Activated CD4-positive, CD25-positive, alpha-beta regulatory T cell treated with anti-CD3 and anti-CD28 coated beads, Interleukin-2, amount 50 U/mL, for 72 hours (primary cell): ENCODE measurements around the gene TRAPPC6A.
A peak's percentile ranks its signal among the peaks of the same experiment; 100 is the strongest.

ENCODE experiments used
- DNase-seq: peaks from one replicate; pipeline ENCODE4 v3.0.0; 2021

TRAPPC6A gene

DNA sequence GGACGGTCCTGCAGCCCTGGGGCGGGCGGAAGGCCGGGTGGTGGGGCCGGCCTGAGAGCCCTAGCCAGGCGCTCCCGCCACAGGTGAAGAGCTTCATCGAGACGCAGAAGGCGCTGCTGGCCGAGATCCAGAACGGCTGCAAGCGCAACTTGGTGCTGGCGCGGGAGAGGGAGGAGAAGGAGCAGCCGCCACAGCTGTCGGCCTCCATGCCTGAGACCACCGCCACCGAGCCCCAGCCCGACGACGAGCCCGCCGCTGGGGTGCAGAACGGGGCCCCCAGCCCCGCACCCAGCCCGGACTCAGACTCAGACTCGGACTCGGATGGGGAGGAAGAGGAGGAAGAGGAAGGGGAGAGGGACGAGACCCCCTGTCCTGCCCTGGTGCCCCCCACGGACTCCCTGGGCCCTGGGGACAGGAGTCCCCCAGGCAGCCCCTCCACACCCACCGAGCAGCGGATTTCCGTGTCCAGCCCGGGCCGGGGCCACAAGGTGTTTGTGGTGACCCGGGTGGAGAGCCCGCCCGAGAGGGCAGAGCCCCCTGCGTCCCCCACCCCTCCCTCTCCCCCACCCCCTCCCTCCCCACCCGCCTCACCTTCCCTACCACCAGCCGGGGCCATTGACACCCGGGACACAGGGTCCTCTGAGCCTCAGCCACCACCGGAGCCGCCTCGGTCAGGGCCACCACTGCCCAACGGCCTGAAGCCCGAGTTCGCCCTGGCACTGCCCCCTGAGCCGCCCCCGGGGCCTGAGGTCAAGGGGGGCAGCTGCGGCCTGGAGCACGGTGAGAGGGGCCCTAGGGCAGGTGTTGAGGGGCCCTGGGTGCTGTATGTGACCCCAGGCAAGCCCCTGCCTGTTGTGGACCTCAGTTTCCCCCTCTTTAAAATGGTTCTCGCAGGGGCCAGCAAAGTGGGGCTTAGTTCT lies 32.5 kb downstream of the TRAPPC6A start:
- no peak for DNase-seq

DNA sequence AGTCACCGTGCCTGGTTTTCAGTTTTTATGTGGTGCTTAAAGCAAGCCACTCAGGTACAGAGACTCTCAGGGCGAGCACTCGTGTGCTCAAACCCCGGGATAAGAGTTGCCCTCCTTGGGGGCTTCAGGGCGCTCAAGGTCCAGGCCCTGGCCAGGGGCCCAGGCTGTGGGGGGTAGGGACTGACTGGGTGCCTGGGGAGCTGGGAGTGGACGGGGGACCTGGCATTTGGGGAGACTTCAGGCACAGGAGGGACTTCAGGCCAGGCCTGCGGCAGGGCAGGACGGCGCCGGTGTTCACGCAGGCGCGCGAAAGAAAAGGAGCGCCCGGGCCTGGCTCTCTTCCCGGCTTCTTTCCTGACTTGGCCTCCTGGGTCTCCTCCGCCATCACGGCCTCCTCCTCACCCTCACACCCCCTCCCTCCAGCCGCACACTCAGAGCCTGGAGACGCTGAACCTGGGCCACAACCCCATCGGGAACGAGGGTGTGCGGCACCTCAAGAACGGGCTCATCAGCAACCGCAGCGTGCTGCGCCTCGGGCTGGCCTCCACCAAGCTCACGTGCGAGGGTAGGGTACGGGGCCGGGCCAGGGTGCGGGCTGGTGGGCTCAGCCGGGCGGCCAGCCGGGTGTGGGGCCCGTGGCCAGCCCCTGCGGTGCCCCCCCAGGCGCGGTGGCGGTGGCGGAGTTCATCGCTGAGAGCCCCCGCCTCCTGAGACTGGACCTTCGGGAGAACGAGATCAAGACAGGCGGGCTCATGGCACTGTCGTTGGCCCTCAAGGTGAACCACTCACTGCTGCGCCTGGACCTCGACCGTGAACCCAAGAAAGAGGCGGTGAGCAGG lies 33.4 kb downstream of the TRAPPC6A start:
- no peak for DNase-seq

DNA sequence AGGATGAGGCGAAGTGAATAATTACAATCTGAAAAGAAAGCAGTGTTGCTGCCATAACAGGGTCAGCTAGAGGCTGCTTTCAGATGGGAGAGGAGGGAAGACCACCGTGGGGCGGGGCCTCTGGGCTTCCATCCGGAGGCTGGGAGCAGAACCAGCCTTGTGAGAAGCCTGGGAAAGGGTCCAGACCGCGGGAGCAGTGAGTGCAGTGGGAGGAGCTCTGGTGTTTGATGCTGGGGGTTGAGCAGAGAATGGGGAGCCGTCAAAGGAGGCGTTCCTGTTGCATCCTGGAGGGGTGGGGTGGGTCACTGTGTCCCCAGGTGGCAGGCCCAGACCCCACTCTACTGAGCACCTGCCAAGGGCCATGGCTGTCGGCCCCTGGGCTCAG lies 35.3 kb downstream of the TRAPPC6A start:
- no peak for DNase-seq

DNA sequence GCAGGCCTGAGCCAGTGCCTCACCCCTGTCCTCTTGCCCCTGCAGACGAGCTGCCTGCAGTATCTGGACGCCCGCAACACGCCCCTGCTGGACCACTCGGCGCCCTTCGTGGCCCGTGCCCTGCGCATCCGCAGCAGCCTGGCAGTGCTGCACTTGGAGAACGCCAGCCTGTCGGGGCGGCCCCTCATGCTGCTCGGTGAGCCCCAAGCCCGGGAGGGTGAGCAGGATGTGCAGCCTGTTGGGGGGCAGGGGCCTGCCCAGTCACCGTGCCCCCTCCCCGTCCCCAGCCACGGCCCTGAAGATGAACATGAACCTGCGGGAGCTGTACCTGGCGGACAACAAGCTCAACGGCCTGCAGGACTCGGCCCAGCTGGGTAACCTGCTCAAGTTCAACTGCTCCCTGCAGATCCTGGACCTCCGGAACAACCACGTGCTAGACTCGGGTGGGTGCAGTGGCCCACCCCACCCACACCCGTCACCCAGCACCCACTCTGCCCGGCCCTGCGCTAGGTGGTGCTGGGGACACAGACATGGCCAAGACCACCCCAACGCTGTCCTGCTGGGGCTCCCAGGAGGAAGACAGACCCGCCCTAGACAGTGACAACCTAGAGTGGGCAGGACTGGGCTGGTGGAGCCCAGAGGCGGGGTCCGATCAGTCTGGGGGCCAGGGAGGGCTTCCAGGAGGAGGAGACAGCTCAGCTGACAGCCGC lies 35.9 kb downstream of the TRAPPC6A start:
- DNase-seq = no peak

DNA sequence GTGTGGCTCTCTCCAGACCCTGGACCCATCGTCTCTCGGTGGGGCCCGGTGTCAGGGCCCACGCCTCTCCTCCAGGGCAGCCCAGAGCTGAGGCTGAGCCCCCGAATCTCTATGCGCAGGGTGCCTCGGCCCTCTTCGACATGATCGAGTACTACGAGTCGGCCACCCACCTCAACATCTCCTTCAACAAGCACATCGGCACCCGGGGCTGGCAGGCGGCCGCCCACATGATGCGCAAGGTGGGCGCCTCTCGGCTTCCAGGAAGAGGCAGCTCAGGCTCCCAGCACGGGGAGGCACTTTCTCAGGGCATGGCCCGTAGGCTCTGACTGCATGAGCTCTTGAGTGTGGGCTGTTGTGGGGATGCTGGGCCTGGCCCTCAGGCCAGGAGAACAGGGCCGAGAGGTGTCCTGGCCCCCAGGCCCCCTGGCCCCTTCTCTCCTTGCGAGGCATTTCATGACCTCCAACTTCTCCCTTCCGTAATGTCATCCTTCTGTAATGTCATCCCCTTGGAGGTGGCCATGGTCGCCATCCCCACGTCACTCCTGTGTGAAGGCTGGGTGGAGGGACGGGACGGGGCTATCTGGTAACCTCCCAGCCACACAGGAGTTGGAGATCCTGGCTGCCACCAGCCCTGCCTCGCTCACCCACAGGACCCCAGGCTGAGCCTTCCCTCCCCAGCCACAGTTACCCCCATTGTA lies 36.7 kb downstream of the TRAPPC6A start:
- DNase-seq = no peak

DNA sequence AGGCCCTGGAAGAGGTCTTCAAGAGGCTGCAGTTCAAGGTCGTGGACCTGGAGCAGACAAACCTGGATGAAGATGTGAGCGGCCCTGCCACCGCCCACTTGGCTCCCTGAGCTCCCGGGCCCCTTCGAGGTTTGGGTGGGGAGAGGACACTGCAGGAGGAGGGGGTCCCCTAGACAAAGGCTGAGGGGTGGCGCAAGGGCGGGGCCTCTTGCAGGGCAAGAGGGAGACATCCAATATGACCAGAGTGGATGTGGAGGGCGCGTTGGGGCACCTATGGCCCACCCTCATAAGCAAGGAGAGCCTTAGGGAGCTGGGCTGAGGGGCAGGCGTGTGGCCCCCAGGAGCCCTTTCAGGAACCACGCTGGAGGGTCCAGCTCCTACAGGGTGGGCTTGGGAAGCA lies 37.5 kb downstream of the TRAPPC6A start:
- no peak for DNase-seq

DNA sequence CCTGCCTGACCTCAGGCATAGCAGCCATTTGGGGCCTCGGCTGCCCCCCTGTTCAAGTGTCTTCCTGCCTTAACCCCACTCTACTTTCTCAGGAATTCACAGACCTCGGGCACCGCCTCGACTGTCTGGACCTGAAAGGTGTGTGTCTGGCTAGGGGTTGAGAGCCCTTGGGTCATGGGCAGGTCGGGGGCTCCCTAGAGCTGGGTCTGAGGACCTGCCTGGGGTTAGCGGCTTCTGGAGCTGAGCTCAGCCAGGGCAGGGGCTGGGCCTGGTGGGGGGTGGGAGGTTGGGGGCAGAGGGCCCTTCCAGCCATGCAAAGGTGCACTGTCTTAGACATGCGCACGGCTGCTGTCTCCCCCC lies 37.9 kb downstream of the TRAPPC6A start:
- no peak for DNase-seq

DNA sequence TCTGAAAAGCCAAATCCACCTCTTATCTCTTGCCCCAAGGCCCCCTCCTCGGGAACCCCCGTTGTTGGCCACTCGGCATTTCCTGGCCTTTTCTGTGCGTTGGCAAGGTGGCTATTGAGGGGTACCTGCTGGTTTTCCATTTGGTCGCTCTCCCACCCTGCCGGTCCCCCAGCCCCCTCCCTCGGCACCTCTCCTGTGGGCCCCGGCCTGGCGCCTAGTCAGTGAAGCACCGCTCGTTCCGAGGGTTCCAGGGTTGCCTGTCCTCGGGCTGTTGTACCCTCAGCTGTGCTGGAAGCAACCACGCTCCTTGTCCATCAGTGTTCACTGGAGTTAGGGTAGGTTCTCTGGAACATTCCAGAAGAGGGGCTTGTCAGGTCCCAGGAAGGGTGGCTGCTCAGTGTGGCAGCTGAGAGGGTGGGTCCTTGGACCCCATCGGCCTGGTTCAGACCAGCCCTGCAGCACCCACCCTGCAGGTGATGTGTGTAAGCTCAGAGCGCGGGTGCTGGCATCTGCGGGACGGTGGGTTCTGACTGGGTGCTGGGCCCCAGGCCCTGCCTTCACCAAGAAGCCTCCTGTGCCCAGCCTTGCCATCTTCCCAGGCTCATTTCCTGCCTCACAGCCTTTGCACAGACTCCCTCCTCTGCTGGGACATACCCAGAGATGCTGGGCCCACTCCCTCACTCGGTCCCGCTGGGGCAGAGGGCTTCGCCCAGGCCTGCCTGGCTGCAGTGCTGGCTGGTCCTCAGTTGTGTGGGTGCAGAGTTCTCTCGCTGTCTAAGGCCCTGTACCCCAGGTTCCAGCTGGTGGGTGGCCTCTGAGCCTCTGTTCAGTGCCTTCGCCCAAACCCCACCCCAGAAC lies 38.5 kb downstream of the TRAPPC6A start:
- DNase-seq = no peak

DNA sequence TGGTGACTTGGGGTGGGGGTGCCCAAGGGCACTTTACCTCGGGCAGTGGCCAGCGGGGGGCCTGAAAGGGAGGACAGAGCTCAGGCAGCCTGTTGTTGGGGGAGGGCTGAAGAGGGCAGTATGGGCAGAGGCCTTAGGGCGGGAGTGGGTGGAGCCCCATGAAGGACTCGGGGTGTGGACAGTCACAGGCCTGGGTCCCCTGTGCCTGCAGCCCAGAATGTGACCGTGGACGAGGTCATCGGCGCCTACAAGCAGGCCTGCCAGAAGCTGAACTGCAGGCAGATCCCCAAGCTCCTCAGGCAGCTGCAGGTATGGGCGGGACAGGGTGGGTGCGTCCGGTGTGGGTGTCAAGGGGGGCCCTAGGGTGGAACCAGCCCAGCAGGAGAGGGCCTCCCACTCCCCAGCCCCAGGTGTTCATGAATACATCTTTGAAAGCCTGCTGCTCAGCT lies 39.7 kb downstream of the TRAPPC6A start:
- DNase-seq = no peak

DNA sequence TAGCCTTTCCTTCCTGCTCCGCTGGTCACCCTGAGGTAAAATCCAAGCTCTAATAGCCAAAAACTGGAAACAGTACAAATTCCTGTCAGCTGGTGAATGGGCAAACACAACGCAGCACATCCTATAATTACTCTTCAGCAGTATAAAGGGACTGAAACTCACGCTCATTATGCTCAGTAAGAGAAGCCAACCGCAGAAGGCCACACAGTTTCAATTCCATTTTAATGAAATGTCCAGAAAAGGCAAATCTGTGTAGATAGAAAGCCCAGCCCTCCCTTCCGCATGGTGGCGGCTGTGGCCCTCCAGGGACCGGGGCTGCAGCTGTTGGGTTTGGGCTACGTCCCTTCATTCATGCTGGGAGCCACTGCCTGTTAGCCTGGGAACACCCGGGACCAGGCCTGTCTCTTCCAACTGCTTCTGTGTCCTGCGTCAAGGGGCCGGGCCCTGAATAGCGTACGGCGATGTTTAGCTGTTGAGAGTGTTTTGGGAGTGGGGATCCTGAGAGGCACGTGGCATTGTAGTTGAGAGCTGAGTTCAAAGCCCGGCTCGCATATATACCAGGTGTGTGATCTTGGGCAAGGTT lies 40.8 kb downstream of the TRAPPC6A start:
- DNase-seq = no peak

DNA sequence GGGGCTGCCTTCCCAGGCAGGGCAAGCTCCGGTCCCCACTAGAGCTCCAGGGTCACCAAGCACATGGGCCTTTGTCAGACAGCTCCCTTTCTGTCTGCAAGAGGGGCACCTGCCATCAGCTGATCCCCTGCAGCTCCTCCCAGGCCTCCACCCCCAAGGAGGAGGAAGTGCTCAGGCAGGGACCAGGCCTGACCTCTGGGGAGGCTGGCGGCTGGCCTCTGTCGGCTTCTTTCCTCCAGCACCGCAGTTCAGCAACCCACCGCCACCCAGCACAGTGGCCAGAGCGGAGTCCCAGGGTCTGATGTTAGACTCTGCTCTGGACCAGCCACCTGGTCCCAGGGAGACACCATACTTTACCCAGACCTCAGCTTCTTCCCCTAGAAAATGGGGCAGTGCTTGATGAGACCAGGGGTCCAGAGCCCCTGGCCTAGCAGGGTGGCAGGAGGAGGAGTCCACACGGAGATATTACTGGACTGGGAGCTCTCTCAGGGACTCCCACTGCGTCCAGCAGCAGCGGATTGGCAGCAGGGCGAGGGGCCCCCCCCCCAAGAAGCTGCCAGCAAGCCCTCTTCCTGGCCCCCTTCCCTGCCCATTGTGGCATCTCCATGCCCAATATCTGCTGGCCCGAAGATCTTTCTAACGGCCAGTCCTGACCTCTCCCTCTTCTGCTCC lies 41.4 kb downstream of the TRAPPC6A start:
- DNase-seq = no peak

DNA sequence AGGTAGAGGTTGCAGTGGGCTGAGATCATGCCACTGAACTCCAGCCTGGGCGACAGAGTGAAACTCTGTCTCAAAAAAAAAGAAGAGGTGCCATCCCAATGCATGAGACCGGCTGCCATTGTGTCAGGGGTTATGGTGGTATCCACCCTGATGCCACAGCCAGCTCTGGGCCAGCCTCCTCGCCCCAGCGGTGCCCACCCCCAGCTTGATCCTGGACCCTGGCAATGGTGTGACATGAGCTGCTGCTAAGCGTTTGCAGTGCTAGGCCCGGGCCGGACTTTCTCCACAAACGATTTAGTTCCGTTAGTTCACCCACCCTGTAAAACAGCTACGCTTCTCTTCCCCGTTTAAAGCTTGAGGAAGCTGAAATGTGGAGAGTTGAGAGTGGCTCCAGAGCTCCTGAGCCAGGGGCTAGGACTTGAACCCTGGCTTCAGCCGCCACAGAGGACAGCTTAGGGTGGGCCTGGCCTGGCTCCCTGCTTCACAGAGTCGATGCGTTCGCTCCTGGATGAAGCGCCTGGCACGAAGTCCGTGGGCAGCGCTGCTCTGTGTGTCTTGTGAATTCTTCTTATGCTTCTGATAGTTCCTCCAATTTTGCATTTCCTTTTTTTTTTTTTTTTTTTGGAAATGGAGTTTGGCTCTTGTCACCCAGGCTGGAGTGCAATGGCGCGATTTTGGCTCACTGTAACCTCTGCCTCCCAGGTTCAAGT lies 42.7 kb downstream of the TRAPPC6A start:
- no peak for DNase-seq

DNA sequence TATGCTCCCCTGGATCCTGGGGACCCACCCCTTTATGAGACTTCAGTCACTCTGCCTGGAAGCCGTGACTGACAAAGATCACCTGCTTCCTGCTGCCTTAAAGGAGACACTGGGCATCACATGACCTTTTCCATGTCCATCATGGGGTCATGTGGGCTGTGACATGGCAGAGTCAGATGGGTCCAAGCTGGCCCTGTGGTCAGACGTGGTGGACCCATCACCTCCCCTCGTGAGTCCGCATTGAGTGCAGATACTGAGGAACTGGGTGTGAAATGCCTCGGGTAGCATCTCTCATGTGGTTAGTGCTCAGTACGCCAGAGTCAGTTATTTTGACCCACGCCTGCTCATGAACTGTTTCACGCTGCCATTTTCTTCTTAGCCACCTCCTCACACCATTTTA lies 44.4 kb downstream of the TRAPPC6A start:
- DNase-seq = no peak

DNA sequence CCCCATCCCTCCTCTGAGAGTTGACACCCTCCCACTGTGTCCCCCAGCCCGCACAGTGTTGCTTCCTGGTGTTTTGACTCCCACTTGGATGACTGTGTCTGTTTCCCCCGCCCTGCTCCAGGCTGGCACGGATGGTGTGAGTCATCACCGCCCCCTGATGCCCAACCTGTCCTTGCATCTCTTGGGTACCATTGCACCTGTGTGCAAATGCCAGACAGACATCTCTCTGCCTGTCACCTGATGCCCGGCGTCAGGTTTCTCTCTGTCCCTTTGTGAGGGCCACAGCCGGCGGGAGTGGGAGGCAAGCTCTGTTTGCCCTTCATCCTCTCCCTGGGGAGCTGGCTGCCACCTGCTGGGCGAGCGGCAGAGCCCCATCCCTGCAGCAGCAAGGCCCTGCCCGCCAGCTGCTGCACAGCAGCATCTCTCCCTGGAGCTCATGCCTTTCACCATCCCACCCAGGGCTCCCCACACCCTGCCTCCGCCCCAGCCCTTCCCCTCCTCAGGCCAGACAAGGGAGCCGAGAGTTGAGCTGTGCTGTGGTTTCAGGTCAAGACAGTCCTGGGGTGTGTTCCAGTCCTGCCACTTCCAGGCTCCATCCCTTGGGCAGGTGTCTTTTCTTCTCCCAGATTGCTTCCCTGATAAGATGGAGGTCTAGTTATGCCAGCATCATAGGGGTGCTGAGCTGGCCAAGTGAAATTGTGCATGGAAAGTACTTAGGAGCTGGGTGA lies 47.0 kb downstream of the TRAPPC6A start:
- no peak for DNase-seq

DNA sequence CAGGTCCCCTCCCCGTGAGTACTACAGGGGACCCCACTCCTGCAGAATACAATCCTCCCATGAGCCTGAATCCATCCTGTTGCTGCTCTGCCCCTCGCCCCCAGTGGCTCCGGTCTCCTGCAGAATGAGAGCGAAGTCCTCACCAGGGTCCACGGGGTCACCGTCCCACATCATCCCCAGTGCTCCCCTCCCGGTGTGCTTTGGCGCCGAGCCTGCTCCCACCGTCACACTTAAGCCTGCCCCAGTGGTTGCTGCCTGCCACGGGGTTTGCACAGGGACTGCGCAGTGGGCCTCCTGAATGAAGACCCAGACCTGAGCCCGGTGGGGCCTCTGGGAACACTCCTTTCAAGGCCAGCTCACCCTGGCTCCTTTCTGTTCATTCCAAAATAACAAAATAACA lies 47.8 kb downstream of the TRAPPC6A start:
- DNase-seq = no peak

DNA sequence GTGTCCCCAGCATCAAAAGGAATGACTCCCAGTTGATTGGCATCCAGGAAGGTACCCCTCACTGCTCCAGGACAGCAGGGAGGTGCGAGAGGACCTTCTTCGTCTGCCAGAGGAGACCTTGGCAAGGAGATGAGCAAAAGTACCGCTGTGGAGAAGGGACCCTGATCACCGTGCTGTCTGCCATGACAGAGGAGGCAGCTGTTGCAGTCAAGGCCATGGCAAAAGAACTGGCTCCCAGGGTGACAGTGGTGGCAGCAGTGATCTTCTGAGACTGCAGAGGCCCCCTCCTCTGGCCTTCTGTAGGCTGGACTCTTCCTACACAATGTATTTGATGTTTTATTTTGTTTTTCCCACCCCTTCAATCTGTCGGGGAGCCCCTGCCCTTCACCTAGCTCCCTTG lies 49.2 kb downstream of the TRAPPC6A start:
- DNase-seq = no peak

DNA sequence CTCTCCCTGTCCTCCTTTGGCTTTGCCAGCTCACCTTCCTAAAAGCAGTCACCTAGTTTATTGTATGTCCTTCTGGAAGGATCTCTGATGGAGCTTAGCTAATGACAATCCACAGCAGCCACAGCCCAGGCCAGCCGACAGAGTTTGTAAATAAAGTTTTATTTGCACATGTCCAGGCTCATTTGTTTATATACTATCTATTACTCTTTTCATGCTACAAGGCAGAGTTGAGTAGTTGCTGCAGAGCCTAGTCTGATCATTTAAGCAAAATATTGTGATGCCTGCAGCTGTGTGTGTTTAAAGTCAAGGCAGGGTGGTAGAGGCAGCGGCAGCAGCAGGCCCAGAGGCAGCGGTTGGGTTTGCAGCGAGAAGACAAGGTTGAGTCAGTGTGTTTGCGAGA lies 49.9 kb downstream of the TRAPPC6A start:
- DNase-seq = no peak

DNA sequence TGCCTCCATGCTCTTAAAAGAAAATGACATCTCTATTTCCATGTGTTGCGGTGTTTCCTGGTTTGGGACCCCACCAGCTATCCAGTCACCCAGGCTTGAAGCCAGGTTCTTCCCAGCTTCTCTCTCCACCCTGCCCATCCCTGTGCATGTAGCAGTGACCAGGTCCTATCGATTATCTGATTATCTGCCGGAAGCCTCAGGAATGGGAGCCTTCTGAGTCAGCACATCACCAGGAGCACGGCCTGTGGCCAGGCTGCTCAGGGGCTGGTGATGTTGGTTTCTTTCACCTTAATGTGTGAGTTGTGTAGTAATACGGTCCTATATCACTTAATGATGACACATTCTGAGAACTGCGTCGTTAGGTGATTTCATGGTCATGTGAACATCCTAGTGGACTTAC lies 51.4 kb downstream of the TRAPPC6A start:
- DNase-seq = no peak

DNA sequence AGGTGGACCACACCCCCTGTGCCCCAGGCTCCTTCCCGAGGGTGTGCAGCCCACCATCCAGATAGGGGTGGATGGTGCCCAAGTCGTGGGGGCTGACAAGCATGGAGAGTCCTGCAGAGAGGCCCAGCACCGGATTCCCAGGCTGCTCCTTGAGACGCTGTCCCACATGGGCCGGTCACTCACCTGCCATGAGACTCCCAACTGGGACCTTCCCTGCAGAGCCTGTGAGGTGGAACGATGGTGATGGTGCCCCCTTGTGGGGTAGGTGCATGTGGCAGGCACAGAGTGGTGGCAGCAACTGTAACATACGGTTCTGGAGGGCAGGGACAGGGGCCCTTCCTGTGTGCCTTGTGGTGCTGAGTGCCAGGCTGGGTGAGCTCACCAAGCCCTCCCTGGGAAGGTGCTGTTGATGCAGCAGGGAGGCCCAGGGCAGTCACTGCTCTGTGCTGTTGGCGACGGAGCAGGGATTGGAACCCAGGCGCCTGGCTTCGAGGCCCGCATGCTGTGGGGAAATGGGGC lies 52.0 kb downstream of the TRAPPC6A start:
- peak; percentile 70 for DNase-seq
